Endothelial cell (in vitro differentiated cells): Measurements from ENCODE around the gene SH3PXD2A. TPM values are rescaled to one million over a fixed set of nuclear protein-coding genes. Genes with fewer than 3 reads are reported as not detected.

Experiments used
- DNase-seq: peaks from one replicate; pipeline ENCODE4 v3.0.0; 2021; ENCODE audit warnings: low spot score
- H3K27ac Mint-ChIP-seq: one replicate; pipeline ENCODE4 v1.8.0; 2021; ENCODE audit warnings: mixed read lengths, inconsistent platforms; ENCODE audit not compliant: unreplicated experiment
- H3K27me3 Mint-ChIP-seq: one replicate; pipeline ENCODE4 v1.8.0; 2021; ENCODE audit warnings: mild to moderate bottlenecking, moderate library complexity, mixed read lengths, inconsistent platforms; ENCODE audit not compliant: unreplicated experiment
- H3K36me3 Mint-ChIP-seq: one replicate; pipeline ENCODE4 v1.8.0; 2021; ENCODE audit warnings: mild to moderate bottlenecking, low read depth, mixed read lengths, inconsistent platforms; ENCODE audit not compliant: unreplicated experiment
- H3K4me1 Mint-ChIP-seq: one replicate; pipeline ENCODE4 v1.8.0; 2021; ENCODE audit warnings: mild to moderate bottlenecking, mixed read lengths, inconsistent platforms; ENCODE audit not compliant: unreplicated experiment
- H3K4me3 Mint-ChIP-seq: one replicate; pipeline ENCODE4 v1.8.0; 2021; ENCODE audit warnings: mild to moderate bottlenecking, mixed read lengths, inconsistent platforms; ENCODE audit not compliant: unreplicated experiment
- H3K9me3 Mint-ChIP-seq: one replicate; pipeline ENCODE4 v1.8.0; 2021; ENCODE audit warnings: mixed read lengths, inconsistent platforms; ENCODE audit not compliant: unreplicated experiment
- total RNA-seq: library from RNA; stranded (reverse); fragmentation: NEBNext Ultra II Directional; extraction: Animal tissue kit (Norgen Biotek cat#: 25700); gene quantifications from one replicate; pipeline ENCODE4 v1.2.1, GENCODE V29; 2021; ENCODE audit not compliant: unreplicated experiment
- TF ChIP-seq, protein P1 (sequence below): fragments of 200-600 bp; sonication (generic); IDR thresholded peaks from one replicate; pipeline ENCODE4 v1.5.0; 2021; ENCODE audit warnings: antibody characterized with exemption; ENCODE audit not compliant: unreplicated experiment

SH3PXD2A gene
- total RNA-seq, 1 donor from 2014 or later = 59.9 TPM

DNA sequence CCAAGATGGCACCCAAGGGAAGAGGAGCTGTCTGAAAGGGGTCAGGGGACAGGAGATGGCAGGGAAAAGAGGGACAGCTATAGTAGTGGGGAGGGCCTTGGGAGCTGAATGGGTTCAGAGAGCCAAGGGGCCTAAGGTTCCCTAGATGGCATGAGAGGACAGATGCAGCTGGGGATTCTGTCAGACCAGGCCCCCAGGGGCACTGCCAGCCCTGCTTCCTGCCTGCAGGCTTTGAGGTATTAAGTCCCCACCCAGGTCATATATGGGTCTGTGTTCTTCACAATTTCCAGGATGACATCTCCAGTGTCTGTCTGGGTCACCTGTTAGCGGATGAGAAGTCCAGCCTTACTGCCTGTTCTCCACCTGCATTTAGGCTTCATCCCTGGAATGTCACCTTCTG is 305.1 kb downstream of the SH3PXD2A start:
- TF ChIP-seq, protein P1, sequence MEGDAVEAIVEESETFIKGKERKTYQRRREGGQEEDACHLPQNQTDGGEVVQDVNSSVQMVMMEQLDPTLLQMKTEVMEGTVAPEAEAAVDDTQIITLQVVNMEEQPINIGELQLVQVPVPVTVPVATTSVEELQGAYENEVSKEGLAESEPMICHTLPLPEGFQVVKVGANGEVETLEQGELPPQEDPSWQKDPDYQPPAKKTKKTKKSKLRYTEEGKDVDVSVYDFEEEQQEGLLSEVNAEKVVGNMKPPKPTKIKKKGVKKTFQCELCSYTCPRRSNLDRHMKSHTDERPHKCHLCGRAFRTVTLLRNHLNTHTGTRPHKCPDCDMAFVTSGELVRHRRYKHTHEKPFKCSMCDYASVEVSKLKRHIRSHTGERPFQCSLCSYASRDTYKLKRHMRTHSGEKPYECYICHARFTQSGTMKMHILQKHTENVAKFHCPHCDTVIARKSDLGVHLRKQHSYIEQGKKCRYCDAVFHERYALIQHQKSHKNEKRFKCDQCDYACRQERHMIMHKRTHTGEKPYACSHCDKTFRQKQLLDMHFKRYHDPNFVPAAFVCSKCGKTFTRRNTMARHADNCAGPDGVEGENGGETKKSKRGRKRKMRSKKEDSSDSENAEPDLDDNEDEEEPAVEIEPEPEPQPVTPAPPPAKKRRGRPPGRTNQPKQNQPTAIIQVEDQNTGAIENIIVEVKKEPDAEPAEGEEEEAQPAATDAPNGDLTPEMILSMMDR = no peak
- Mint-ChIP-seq H3K27ac (no peak overlapping the region), H3K4me1 (peaks cover 29% of the 10 kb centered on the region), H3K9me3 (no peaks in the 10 kb centered on the region), H3K4me3 (no peak overlapping the region), H3K36me3 (no peaks in the 10 kb centered on the region), H3K27me3 (peaks cover 14% of the 10 kb centered on the region)
- no peak for DNase-seq

DNA sequence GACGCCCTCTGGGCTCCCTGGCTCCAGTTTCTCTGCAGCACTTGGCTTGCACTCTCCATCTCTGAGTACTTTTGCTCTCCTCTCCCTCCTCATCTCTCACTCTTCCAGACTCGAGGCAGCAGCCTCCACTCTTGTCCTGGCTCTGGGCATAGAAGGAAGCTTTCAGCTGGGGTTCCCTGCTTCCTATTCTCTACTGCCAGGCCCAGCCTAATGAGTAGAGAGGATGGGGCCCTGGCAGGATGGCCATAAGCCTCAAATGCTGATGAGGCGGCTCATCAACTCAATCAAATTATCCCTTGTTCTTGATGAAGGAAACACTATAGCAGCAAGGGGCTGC is 306.1 kb downstream of the SH3PXD2A start:
- no peaks in the 10 kb centered on the region for H3K36me3 Mint-ChIP-seq
- H3K27ac Mint-ChIP-seq = no peak overlapping the region
- H3K27me3 Mint-ChIP-seq = peaks cover 9% of the 10 kb centered on the region
- no peak overlapping the region for H3K4me3 Mint-ChIP-seq
- DNase-seq = no peak
- peaks cover 24% of the 10 kb centered on the region for H3K4me1 Mint-ChIP-seq
- TF ChIP-seq, protein P1 = no peak
- H3K9me3 Mint-ChIP-seq = no peaks in the 10 kb centered on the region

DNA sequence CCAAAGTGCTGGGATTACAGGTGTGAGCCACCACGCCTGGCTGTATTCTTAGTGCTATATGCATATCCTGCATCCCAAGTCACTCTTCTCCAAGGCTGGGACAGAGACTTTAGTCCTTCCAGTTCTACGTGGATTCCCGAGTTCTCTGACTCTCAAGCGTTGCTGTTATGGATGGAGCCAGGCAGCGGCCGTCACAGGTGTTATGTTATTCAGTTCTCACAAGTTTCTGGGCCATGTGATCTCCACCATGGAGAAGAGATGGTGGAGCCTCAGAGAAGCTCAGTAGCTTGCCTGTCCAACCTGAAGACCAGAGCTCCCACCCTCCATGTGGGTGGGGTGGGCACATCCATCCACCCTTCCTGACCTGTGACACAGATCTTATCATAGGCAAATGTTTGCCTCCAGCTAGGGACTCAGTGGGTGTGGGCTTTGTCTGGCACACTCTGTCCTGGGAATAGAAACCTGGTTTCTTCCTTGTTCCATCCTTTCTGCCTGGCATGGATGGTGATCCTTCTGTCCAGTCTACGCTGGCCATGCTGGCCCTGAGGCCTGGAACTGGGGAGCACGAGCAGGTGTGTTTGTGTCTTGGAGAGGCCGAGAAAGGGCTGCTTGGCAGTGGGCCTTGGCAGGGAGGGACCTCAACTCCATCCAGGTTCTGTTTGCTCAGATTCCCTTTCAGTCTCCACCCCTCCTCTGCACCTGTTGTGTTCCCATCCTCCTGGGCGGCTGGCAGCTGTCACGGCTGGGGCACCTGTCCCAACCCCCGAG is 306.6 kb downstream of the SH3PXD2A start:
- peaks cover 12% of the 10 kb centered on the region for H3K27me3 Mint-ChIP-seq
- H3K36me3 Mint-ChIP-seq = no peaks in the 10 kb centered on the region
- H3K4me3 Mint-ChIP-seq = no peak overlapping the region
- TF ChIP-seq, protein P1 = no peak
- H3K9me3 Mint-ChIP-seq = no peaks in the 10 kb centered on the region
- peaks cover 22% of the 10 kb centered on the region for H3K4me1 Mint-ChIP-seq
- DNase-seq = no peak
- no peak overlapping the region for H3K27ac Mint-ChIP-seq

DNA sequence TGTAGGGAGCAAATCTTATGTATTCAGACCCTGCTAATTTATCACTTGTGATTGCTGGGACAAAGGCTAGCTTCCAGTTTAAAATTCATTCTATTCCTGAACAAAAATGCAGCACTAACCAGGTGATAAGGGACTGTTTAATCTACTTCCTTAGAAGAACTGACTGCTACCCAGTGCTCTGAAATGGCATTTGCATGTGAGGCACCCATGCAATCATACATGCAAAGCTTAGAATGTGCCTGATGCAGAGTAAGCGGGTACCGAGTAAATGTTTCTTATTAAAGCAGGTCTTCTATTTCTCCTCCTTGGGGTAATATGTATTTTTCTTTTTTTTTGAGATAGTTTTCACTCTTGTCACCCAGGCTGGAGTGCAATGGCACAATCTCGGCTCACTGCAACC is 307.4 kb downstream of the SH3PXD2A start:
- peaks cover 11% of the 10 kb centered on the region for H3K27me3 Mint-ChIP-seq
- no peaks in the 10 kb centered on the region for H3K9me3 Mint-ChIP-seq
- no peaks in the 10 kb centered on the region for H3K36me3 Mint-ChIP-seq
- H3K4me1 Mint-ChIP-seq = peaks cover 22% of the 10 kb centered on the region
- H3K4me3 Mint-ChIP-seq = no peak overlapping the region
- no peak for DNase-seq
- TF ChIP-seq, protein P1 = no peak
- H3K27ac Mint-ChIP-seq = no peak overlapping the region

DNA sequence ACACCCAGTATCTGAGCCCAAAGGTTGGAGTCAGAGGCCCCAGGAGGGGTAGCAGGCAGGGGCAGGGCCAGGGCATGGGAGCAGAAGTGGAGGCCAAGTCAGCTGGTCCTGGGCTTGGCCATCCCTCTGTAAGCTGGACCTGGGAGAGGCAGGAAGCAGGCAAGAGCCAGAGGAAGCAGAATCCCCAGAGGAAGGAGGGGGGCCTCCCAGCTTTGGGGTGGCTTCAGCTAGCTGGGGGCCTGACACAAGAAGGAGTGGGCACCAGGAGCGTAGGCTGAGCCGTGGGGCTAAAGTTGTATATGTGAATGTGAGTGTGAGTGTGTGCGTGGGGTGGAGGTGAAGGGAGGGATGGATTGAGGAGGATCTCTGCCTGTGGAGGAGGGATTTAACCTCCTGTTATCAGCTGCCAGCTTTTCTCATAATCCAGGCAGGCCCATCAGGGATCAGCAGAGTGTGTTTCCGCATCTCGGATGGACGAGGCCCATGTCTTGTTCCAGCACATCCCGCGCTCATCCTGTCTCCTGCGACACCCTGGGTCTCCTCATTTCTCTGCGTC is 307.9 kb downstream of the SH3PXD2A start:
- TF ChIP-seq, protein P1 = no peak
- H3K27ac Mint-ChIP-seq = no peak overlapping the region

More for the DNA sequence above, 307.9 kb downstream of the SH3PXD2A start:
- Mint-ChIP-seq H3K9me3 (no peaks in the 10 kb centered on the region), H3K27me3 (peaks cover 11% of the 10 kb centered on the region), H3K4me1 (peaks cover 24% of the 10 kb centered on the region), H3K36me3 (no peaks in the 10 kb centered on the region), H3K4me3 (peak overlapping the region; percentile 59)
- no peak for DNase-seq
